ENCODE data around the gene APLNR. TPM values are rescaled to one million over a fixed set of nuclear protein-coding genes. Genes with fewer than 3 reads are reported as not detected.

Gene APLNR
- total and polyA plus RNA-seq, 2 donors (not counting 3 experiments of a cell fraction or from before 2014, with no cell fraction given): 0.04 to 0.38 TPM

GRCh38 chr11:57256119-57256518 is 19.1 kb upstream of the APLNR start:
- no peak overlapping the region for H3K4me2 ChIP-seq (ENCODE audit: insufficient read depth, low read length)
- dilution Hi-C loops (cut with MboI; ENCODE audit: extremely low pct_ligation_motif_present, low sequenced_read_pairs): no loop called here
- H3K36me3 ChIP-seq (ENCODE audit: control insufficient read depth in 2 of 2, extremely low read depth in 1 of 2, insufficient read depth in 2 of 2, low read length in 2 of 2): no peaks in the 10 kb centered on the region
- intact Hi-C loops (cut with micrococcal nuclease): no loop called here
- TF ChIP-seq FOS (IDR thresholded peaks at IDR 0.05; ENCODE audit: borderline replicate concordance, insufficient read depth, low read length): no peak
- no peak for TF ChIP-seq MYC (IDR thresholded peaks at IDR 0.05; ENCODE audit: low read depth, low read length)
- H3K4me1 ChIP-seq (ENCODE audit: control insufficient read depth, extremely low read depth, insufficient read depth, low read length): no peaks in the 10 kb centered on the region
- no peak overlapping the region for H3K4me3 ChIP-seq (replicated peaks in 1 of 3; ENCODE audit: insufficient read depth in 1 of 3, low read depth in 1 of 3, low read length in 3 of 3)
- H3K9me1 ChIP-seq (replicated peaks; ENCODE audit: control insufficient read depth, extremely low read depth, insufficient read depth, low read length): no peaks in the 10 kb centered on the region
- H3K9me3 ChIP-seq (replicated peaks; ENCODE audit: control insufficient read depth, insufficient read depth, low read length): no peaks in the 10 kb centered on the region
- no TSS peak for BruUV-seq (replicated peaks)
- DNase-seq (ENCODE audit: low read depth, low spot score): no peak
- H3K9ac ChIP-seq (replicated peaks; ENCODE audit: extremely low read depth, insufficient read depth, low read length): no peak overlapping the region
- no peak for FAIRE-seq
- CTCF ChIA-PET: interaction anchor here (1.5 kb wide), 1 partner anchor 23 kb away, joined by 5 read pairs; no protein-coding TSS in a partner anchor
- no peak overlapping the region for H2AFZ ChIP-seq (ENCODE audit: low read depth, low read length)
- H4K20me1 ChIP-seq (replicated peaks; ENCODE audit: control insufficient read depth, extremely low read depth, insufficient read depth, low read length): no peaks in the 10 kb centered on the region
- peaks cover 10% of the 10 kb centered on the region in 2 experiments for H3K27me3 ChIP-seq (ENCODE audit: control insufficient read depth in 2 of 2, insufficient read depth in 2 of 2, low read length in 2 of 2)
- no peak overlapping the region for H3K27ac ChIP-seq (ENCODE audit: insufficient read depth, low read depth, low read length)
- POLR2A ChIA-PET: no interaction called here
- H3K79me2 ChIP-seq (ENCODE audit: control insufficient read depth, insufficient read depth, low read length): no peaks in the 10 kb centered on the region

GRCh38 chr11:57255618-57256017 is 18.6 kb upstream of the APLNR start:
- BruUV-seq (replicated peaks): no TSS peak
- Histone ChIP-seq H3K36me3 (ENCODE audit: control insufficient read depth in 2 of 2, extremely low read depth in 1 of 2, insufficient read depth in 2 of 2, low read length in 2 of 2) (no peaks in the 10 kb centered on the region), H3K9me3 (replicated peaks; ENCODE audit: control insufficient read depth, insufficient read depth, low read length) (no peaks in the 10 kb centered on the region), H3K9me1 (replicated peaks; ENCODE audit: control insufficient read depth, extremely low read depth, insufficient read depth, low read length) (no peaks in the 10 kb centered on the region), H3K4me2 (ENCODE audit: insufficient read depth, low read length) (no peak overlapping the region), H3K4me1 (ENCODE audit: control insufficient read depth, extremely low read depth, insufficient read depth, low read length) (no peaks in the 10 kb centered on the region), H3K4me3 (replicated peaks in 1 of 3; ENCODE audit: insufficient read depth in 1 of 3, low read depth in 1 of 3, low read length in 3 of 3) (no peak overlapping the region), H3K9ac (replicated peaks; ENCODE audit: extremely low read depth, insufficient read depth, low read length) (no peak overlapping the region), H3K27ac (ENCODE audit: insufficient read depth, low read depth, low read length) (no peak overlapping the region), H3K27me3 (ENCODE audit: control insufficient read depth in 2 of 2, insufficient read depth in 2 of 2, low read length in 2 of 2) (peaks cover 10 to 12% of the 10 kb centered on the region in 2 experiments), H3K79me2 (ENCODE audit: control insufficient read depth, insufficient read depth, low read length) (no peaks in the 10 kb centered on the region), H4K20me1 (replicated peaks; ENCODE audit: control insufficient read depth, extremely low read depth, insufficient read depth, low read length) (no peaks in the 10 kb centered on the region), H2AFZ (ENCODE audit: low read depth, low read length) (no peak overlapping the region)
- FAIRE-seq (peak; percentile 4), DNase-seq (ENCODE audit: low read depth, low spot score) (no peak)
- ChIA-PET CTCF (interaction anchor here (1.5 kb wide), 1 partner anchor 23 kb away, joined by 5 read pairs; no protein-coding TSS in a partner anchor), POLR2A (no interaction called here)
- intact Hi-C loops (cut with micrococcal nuclease): no loop called here
- no peak for TF ChIP-seq JUN (IDR thresholded peaks at IDR 0.05; ENCODE audit: borderline replicate concordance, insufficient read depth, insufficient read length, low read depth)
- no peak for TF ChIP-seq GATA2 (IDR thresholded peaks at IDR 0.05; ENCODE audit: insufficient read depth, insufficient read length, low read depth, low read length)
- TF ChIP-seq FOS (IDR thresholded peaks at IDR 0.05; ENCODE audit: borderline replicate concordance, insufficient read depth, low read length): no peak
- no peak for TF ChIP-seq MYC (IDR thresholded peaks at IDR 0.05; ENCODE audit: low read depth, low read length)
- TF ChIP-seq POLR2A (IDR thresholded peaks at IDR 0.05; ENCODE audit: low read depth, low read length): no peak
- no peak for TF ChIP-seq EZH2 (IDR thresholded peaks at IDR 0.05; ENCODE audit: borderline replicate concordance, low read depth, low read length, severe bottlenecking)
- no peak for TF ChIP-seq MAX (IDR thresholded peaks at IDR 0.05; ENCODE audit: insufficient read depth, insufficient read length)
- TF ChIP-seq POLR2AphosphoS5 (IDR thresholded peaks at IDR 0.05; ENCODE audit: insufficient read depth, low read depth, low read length): no peak
- no peak for TF ChIP-seq CTCF (IDR thresholded peaks at IDR 0.05; ENCODE audit: extremely low read depth in 1 of 2, insufficient read depth in 1 of 2, low read depth in 1 of 2, low read length in 2 of 2)
- dilution Hi-C loops (cut with MboI; ENCODE audit: extremely low pct_ligation_motif_present, low sequenced_read_pairs): no loop called here
